HG02943 (cell line): ENCODE results near the gene METRNL.

Source experiments
- ATAC-seq: cut with Tn5 transposase; IDR thresholded peaks from one replicate; pipeline ENCODE4 v1.9.1; 2021; ENCODE audit warnings: mild to moderate bottlenecking, low read depth, moderate library complexity; ENCODE audit not compliant: unreplicated experiment

METRNL gene

GRCh38 chr17:83103943-83104311, 24.5 kb downstream of the METRNL start:
- ATAC-seq, result no peak

GRCh38 chr17:83104577-83105505, 25.4 kb downstream of the METRNL start:
- no peak for ATAC-seq

GRCh38 chr17:83105512-83105911, 26.1 kb downstream of the METRNL start:
- no peak for ATAC-seq

GRCh38 chr17:83106056-83106588, 26.7 kb downstream of the METRNL start:
- ATAC-seq, result no peak

GRCh38 chr17:83106913-83107655, 27.7 kb downstream of the METRNL start:
- no peak for ATAC-seq

DNA sequence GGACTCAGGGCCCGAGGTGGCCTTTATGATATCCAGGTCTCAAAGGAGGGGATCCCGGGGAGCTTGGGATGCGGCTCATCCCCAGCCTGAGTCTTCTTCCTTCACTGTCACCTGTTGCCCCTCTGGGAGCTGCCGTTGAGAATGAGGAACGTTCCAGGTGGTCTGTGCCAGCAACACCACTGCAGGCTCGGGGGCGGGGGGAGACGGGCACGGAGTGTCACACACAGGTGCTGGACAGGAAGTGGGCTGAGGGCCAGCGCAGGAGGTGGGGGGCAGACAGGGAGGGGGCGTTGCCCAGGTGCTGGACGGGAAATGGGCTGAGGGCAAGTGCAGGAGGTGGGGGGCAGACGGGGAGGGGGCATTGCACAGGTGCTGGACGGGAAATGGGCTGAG, 28.2 kb downstream of the METRNL start:
- no peak for ATAC-seq

DNA sequence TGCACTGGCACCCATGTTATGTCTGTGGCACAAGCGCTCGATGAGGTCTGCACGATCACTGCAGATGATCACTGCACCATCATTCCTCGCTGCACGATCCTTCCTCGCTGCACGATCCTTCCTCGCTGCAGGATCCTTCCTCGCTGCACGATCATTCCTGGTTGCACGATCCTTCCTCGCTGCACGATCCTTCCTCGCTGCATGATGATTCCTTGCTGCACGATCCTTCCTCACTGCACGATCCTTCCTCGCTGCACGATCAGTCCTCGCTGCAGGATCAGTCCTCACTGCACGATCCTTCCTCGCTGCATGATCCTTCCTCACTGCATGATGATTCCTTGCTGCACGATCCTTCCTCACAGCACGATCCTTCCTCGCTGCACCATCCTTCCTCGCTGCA, 29.3 kb downstream of the METRNL start:
- ATAC-seq, result no peak

DNA sequence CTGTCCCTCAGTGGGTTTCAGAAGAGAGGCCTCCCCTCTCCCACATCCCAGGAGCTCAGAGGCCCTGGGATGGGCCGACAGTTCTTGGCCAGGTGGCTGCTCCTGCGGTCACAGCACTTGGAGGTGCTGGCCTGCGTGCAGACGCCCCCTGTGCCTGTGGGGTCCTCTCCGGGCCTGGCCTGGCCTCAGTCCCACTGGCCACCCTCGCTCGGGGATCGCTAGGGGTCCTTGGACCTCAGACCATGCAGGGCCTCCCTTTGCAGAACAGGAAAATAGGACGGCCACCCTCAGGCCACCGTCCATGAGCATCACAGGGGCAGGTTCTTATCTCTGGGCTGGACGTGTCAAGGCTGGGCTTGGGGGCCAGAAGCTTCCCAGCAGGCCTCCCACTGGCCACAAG, 30.0 kb downstream of the METRNL start:
- no peak for ATAC-seq

- ATAC-seq, result no peak
These were observed 30.6 kb downstream of the METRNL start for GRCh38 chr17:83109793-83110645.

DNA sequence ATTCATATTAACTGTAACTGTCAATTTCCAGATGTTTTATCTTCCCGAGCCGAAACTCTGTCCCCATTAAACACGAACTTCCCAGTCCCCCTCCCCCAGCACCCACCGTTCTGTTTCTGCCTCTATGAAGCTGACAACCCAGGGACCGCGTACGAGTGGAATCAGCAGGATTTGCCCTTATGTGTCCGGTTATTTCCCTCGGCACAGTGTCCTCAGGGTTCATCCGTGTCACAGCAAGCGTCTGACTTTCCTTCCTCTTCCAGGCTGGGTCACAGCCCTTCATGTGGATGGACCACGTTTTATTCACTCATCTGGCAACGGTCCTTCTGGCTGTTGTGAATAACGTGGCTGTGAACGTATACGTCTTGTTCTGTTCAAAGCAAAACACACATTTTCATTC, 31.3 kb downstream of the METRNL start:
- ATAC-seq, result no peak

DNA sequence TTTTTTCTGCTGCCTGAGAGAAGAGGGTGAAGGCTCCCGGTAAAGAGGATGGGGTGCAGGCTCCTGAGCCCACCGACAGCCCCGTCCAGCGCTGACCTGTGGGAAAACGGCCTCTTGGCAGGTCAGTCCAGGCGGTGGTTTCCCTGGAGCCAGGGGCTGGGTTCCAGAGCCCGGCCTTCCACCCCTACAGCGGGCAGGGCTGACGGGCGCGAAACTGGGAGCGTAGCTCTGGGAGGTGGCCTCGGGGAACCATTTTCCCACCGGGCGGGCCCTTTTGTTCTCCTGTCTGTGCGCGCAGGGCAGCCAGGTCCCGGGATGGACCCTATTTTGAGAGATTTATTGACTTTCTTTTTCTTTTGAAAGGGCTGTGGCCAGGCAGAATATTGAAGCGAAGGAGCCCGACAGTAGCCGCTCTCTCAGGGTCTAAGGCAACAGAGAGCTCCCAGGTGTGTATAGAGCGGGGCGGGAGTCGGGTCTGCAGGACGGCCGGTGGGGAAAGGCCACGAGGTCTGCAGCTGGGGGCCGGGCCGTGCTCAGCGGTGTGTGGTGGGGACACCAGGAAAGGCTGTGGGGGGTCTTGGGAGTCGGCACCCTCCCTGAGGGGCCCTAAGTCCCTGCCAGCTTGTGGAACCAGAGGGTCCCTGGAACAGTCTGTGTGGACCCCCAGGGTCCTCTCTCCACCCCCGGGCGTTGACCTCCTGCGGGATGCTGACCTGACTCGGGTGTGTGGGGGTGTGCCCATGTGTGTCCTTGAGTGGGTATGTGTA, 32.3 kb downstream of the METRNL start:
- no peak for ATAC-seq

GRCh38 chr17:83113381-83113780, 34.0 kb downstream of the METRNL start:
- no peak for ATAC-seq

DNA sequence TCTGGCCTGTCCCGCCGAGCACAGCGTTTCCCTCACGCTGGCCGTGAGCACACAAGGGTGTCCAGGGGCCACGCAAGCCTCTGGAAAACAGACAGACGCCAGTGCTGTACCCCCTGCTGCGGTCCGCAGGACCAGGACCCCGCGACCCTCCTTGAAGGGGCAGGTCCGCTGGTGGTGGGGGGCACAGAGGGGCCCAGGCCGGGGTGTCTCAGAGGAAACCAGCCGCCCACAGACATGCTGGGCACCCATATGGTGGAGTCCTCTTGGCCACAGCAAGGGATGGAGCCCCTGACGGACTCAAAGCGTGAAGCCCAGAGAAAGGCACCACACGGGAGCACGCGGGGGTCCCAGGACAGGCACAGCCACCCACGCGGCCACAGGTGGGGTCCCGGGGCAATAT, 34.4 kb downstream of the METRNL start:
- no peak for ATAC-seq

- ATAC-seq, result no peak
These were observed 35.3 kb downstream of the METRNL start for GRCh38 chr17:83114706-83115105.

DNA sequence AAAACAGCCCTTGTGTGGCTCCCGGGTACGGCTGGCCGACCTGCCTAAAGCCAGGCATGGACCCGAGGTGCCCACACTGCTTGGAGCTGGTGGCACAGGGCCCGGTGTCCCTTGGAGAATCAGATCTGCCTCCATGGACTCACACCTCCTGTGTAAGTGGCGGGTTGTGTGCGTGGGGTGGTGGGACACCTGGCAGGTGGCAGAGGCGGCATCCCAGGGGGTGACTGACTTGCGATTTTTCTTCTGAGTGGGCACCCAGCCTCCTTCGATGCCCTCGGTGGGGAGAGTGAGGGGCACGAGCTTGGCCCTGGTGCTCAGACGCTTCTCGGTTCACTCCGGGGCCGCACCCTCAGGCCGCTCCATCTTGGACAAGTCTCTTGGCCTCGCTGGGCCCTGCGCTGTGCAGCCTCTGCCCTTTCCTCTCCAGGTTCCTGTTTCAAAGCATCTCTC, 35.8 kb downstream of the METRNL start:
- ATAC-seq, result no peak

- no peak for ATAC-seq
These were observed 36.4 kb downstream of the METRNL start for GRCh38 chr17:83115832-83116231.

DNA sequence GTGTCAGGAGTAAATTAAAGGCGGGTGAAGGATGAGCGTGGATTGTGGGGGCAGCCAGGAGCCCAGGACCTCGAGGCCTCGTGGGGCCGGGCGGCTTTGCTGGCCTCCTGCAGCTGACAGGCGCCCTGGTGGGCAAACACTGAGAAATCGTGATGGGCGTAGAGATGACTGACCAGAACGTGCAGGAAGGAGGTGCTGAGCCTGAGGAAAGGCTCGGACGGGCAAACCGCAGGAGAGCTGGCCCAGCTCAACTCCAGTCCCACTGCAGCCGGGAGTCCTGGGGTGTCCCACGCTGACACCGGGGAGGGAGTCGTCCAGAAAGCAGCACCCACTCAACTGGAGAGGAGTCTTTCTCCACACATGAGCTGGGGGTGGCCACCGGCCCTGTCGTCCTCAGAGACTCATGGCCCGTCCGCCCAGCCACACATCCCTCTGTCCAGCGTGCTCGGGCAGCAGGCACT, 36.9 kb downstream of the METRNL start:
- ATAC-seq, result no peak

DNA sequence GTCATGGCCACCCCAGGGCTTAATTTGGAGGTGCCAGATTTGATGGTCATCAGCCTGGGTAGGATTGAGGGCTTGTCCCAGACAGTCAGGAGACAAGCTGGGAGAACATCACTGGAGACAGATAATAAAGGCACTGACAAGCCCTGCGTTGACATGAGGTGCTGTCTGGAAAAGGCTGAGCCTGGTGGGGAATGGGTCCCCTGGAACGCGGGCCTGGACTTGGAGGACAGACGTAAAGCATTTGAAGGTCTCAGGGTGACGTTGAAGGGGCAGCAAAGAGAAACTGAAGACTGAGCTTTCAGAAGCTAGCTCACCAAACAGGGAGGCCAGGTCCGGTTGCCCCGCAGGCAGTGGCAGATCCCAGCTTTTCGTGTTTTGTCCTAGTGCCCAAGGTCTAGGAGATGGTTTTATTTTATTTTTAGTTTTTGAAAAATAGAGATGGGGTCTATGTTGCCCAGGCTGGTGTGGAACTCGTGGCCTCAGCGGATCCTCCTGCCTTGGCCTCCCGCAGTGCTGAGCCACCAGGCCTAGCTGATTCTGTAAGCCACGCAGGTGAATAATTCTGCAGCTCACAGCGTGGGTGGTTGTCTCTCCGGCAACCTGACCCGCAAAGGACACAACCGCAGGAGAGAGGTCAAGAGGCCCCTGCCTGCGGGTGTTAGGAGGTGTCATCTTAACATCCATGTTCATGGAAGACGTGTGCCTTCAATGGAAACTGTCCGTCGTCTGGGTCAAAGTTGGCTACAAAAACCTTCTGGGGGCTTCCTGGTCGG, 37.6 kb downstream of the METRNL start:
- ATAC-seq, result no peak

- no peak for ATAC-seq
These were observed 38.2 kb downstream of the METRNL start for GRCh38 chr17:83117583-83117982.
